ENCODE results near the gene SPEG.

SPEG gene

GRCh38 chr2:219508444-219508734 lies 73.7 kb downstream of the SPEG start:
- H3K18ac ChIP-seq (ENCODE audit: low read length) = peak overlapping the region; percentile 13
- H2BK15ac ChIP-seq (ENCODE audit: low read length) = no peak overlapping the region
- no peak overlapping the region for H3K9ac ChIP-seq (ENCODE audit: low read depth, low read length, poor library complexity)
- peaks cover 0 to 2% of the 10 kb centered on the region in 2 donors for H3K9me3 ChIP-seq (replicated peaks in 1 of 2; ENCODE audit: control insufficient read depth in 2 of 2, insufficient read depth in 1 of 2, low read depth in 1 of 2, low read length in 2 of 2)
- H3K27me3 ChIP-seq (ENCODE audit: control insufficient read depth in 3 of 3, insufficient read depth in 3 of 3, low read depth in 1 of 3, low read length in 3 of 3) = peaks cover 0 to 24% (median 17%) of the 10 kb centered on the region in 3 experiments
- H3K4me2 ChIP-seq (ENCODE audit: insufficient read depth, low read length, poor library complexity, severe bottlenecking) = no peak overlapping the region
- no peak overlapping the region for H2AK5ac ChIP-seq (ENCODE audit: low read depth, low read length)
- no peak overlapping the region for H3K4ac ChIP-seq (ENCODE audit: low read length)
- peaks cover 5% of the 10 kb centered on the region in 2 donors for H3K36me3 ChIP-seq (replicated peaks in 1 of 2; ENCODE audit: control insufficient read depth in 2 of 2, insufficient read depth in 2 of 2, low read length in 2 of 2)
- no peaks in the 10 kb centered on the region for H3K79me1 ChIP-seq (ENCODE audit: low read depth, low read length)
- H3K4me1 ChIP-seq (ENCODE audit: control insufficient read depth in 2 of 2, insufficient read depth in 1 of 2, low read depth in 1 of 2, low read length in 2 of 2) = peaks cover 29 to 47% of the 10 kb centered on the region in 2 donors
- H3K14ac ChIP-seq (ENCODE audit: low read length) = no peak overlapping the region
- no peak overlapping the region for H2AFZ ChIP-seq (ENCODE audit: low read length)
- no peak overlapping the region for H3K23ac ChIP-seq (ENCODE audit: low read depth, low read length, poor library complexity)
- H4K8ac ChIP-seq (ENCODE audit: low read depth, low read length) = no peak overlapping the region
- no peak overlapping the region for H2BK12ac ChIP-seq (ENCODE audit: low read length)
- no peak for DNase-seq (ENCODE audit: low spot score)
- H3K4me3 ChIP-seq (ENCODE audit: low read length in 2 of 2) = no peak overlapping the region
- H2BK120ac ChIP-seq (ENCODE audit: low read depth, low read length) = no peak overlapping the region
- no peak overlapping the region for H3K27ac ChIP-seq (replicated peaks; ENCODE audit: low read length)
- no peak overlapping the region for H2BK5ac ChIP-seq (ENCODE audit: low read length)
- WGBS, 2 donors (ENCODE audit: extremely low coverage in 2 of 2, insufficient read length in 2 of 2, insufficient replicate concordance in 1 of 2) = no CpG with 5 or more reads among the region's 4 CpGs
- no peak overlapping the region for H4K91ac ChIP-seq (ENCODE audit: low read depth, low read length, poor library complexity)

DNA sequence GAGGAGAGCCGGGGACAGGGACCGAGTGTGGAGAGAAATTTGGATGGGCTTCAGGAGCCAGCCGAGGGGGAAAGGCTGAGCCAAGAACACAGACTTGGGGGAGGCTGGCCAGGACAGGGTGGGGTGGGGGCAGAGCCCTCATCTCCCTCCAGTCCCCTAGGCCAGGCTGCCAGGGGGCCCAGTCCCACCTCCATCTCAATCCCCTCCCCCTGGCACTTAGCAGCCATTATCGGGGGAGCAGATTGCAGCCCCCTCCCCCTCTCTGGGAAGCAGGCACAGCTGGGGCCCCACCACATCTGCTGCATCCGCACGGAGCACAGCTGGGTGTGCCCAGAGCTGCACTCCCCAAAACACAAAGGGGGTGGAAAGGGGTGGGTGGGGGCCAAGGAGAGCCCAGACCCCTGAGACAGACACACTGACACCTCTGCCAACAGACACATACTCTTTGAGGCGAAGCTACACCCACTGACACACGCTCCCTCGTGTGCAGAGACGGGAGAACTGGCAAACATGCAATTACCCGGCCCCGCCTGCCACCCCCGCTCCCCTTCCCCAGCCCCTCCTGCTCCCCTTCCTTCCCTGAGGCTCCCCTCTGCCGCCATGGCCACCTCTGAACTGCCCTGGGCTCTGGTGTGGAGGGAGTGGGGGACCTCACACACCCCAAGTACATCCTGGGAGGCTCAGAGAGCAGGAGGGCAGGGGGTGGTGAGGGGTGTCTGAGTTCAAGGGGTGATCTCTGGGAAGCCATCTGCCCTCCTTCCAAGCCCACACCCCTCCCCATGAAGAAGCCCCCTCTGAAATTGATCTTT lies 74.5 kb downstream of the SPEG start:
- no peak overlapping the region for H2BK5ac ChIP-seq (ENCODE audit: low read length)
- H3K14ac ChIP-seq (ENCODE audit: low read length) = no peak overlapping the region
- H2BK120ac ChIP-seq (ENCODE audit: low read depth, low read length) = no peak overlapping the region
- H4K8ac ChIP-seq (ENCODE audit: low read depth, low read length) = no peak overlapping the region
- H4K91ac ChIP-seq (ENCODE audit: low read depth, low read length, poor library complexity) = no peak overlapping the region
- peaks cover 0 to 2% of the 10 kb centered on the region in 2 donors for H3K9me3 ChIP-seq (replicated peaks in 1 of 2; ENCODE audit: control insufficient read depth in 2 of 2, insufficient read depth in 1 of 2, low read depth in 1 of 2, low read length in 2 of 2)
- no peak overlapping the region for H3K9ac ChIP-seq (ENCODE audit: low read depth, low read length, poor library complexity)
- H2AFZ ChIP-seq (ENCODE audit: low read length) = no peak overlapping the region
- WGBS, 2 donors (ENCODE audit: extremely low coverage in 2 of 2, insufficient read length in 2 of 2, insufficient replicate concordance in 1 of 2) = no CpG with 5 or more reads among the region's 14 CpGs
- peaks cover 0 to 32% (median 25%) of the 10 kb centered on the region in 3 experiments for H3K27me3 ChIP-seq (ENCODE audit: control insufficient read depth in 3 of 3, insufficient read depth in 3 of 3, low read depth in 1 of 3, low read length in 3 of 3)
- H3K79me1 ChIP-seq (ENCODE audit: low read depth, low read length) = no peaks in the 10 kb centered on the region
- H3K36me3 ChIP-seq (replicated peaks in 1 of 2; ENCODE audit: control insufficient read depth in 2 of 2, insufficient read depth in 2 of 2, low read length in 2 of 2) = peaks cover 3 to 5% of the 10 kb centered on the region in 2 donors
- H3K27ac ChIP-seq (replicated peaks; ENCODE audit: low read length) = no peak overlapping the region
- H3K23ac ChIP-seq (ENCODE audit: low read depth, low read length, poor library complexity) = peak overlapping the region; percentile 67
- H3K18ac ChIP-seq (ENCODE audit: low read length) = peak overlapping the region; percentile 71
- no peak overlapping the region for H3K4ac ChIP-seq (ENCODE audit: low read length)
- no peak overlapping the region for H3K4me3 ChIP-seq (ENCODE audit: low read length in 2 of 2)
- H2AK5ac ChIP-seq (ENCODE audit: low read depth, low read length) = peak overlapping the region; percentile 3
- peak overlapping the region; percentile 75 for H2BK15ac ChIP-seq (ENCODE audit: low read length)
- peaks cover 37 to 54% of the 10 kb centered on the region in 2 donors for H3K4me1 ChIP-seq (ENCODE audit: control insufficient read depth in 2 of 2, insufficient read depth in 1 of 2, low read depth in 1 of 2, low read length in 2 of 2)
- H2BK12ac ChIP-seq (ENCODE audit: low read length) = peak overlapping the region; percentile 22
- DNase-seq (ENCODE audit: low spot score) = no peak
- no peak overlapping the region for H3K4me2 ChIP-seq (ENCODE audit: insufficient read depth, low read length, poor library complexity, severe bottlenecking)

GRCh38 chr2:219509780-219510511 lies 75.3 kb downstream of the SPEG start:
- Histone ChIP-seq H3K27ac (replicated peaks; ENCODE audit: low read length) (no peak overlapping the region), H2BK15ac (ENCODE audit: low read length) (peak overlapping the region; percentile 94), H2AK5ac (ENCODE audit: low read depth, low read length) (peak overlapping the region; percentile 94), H3K4me1 (ENCODE audit: control insufficient read depth in 2 of 2, insufficient read depth in 1 of 2, low read depth in 1 of 2, low read length in 2 of 2) (peaks cover 38 to 59% of the 10 kb centered on the region in 2 donors), H4K8ac (ENCODE audit: low read depth, low read length) (no peak overlapping the region), H2AFZ (ENCODE audit: low read length) (peak overlapping the region; percentile 72), H3K14ac (ENCODE audit: low read length) (no peak overlapping the region), H3K9me3 (replicated peaks in 1 of 2; ENCODE audit: control insufficient read depth in 2 of 2, insufficient read depth in 1 of 2, low read depth in 1 of 2, low read length in 2 of 2) (peaks cover 0 to 2% of the 10 kb centered on the region in 2 donors), H2BK120ac (ENCODE audit: low read depth, low read length) (peak overlapping the region; percentile 98), H4K91ac (ENCODE audit: low read depth, low read length, poor library complexity) (no peak overlapping the region), H3K4me2 (ENCODE audit: insufficient read depth, low read length, poor library complexity, severe bottlenecking) (peak overlapping the region; percentile 93), H3K36me3 (replicated peaks in 1 of 2; ENCODE audit: control insufficient read depth in 2 of 2, insufficient read depth in 2 of 2, low read length in 2 of 2) (peaks cover 0 to 5% of the 10 kb centered on the region in 2 donors), H3K27me3 (ENCODE audit: control insufficient read depth in 3 of 3, insufficient read depth in 3 of 3, low read depth in 1 of 3, low read length in 3 of 3) (peaks cover 0 to 40% (median 33%) of the 10 kb centered on the region in 3 experiments), H3K23ac (ENCODE audit: low read depth, low read length, poor library complexity) (peak overlapping the region; percentile 93), H2BK12ac (ENCODE audit: low read length) (no peak overlapping the region), H3K4me3 (ENCODE audit: low read length in 2 of 2) (peak overlapping the region; percentile 30 to 79), H3K18ac (ENCODE audit: low read length) (peak overlapping the region; percentile 85), H3K4ac (ENCODE audit: low read length) (peak overlapping the region; percentile 19), H2BK5ac (ENCODE audit: low read length) (peak overlapping the region; percentile 21), H3K9ac (ENCODE audit: low read depth, low read length, poor library complexity) (peak overlapping the region; percentile 75), H3K79me1 (ENCODE audit: low read depth, low read length) (no peaks in the 10 kb centered on the region)
- no CpG with 5 or more reads among the region's 26 CpGs for WGBS, 2 donors (ENCODE audit: extremely low coverage in 2 of 2, insufficient read length in 2 of 2, insufficient replicate concordance in 1 of 2)
- no peak for DNase-seq (ENCODE audit: low spot score)
